ENCODE data around the gene GOSR1. TPM values are rescaled to one million over a fixed set of nuclear protein-coding genes. Genes with fewer than 3 reads are reported as not detected.
"Not testable (repeated sequence)": the region's sequence is repeated elsewhere in the genome, so short reads cannot be mapped to it uniquely, and the experiment has no call there.

GOSR1 gene
- total and polyA plus RNA-seq, 2 experiments from 2014 or later = 24.6 to 30.0 TPM

GRCh38 chr17:30570191-30570590, 93.0 kb downstream of the GOSR1 start:
- Histone ChIP-seq H3K9me3 (ENCODE audit: low read depth) (no peaks in the 10 kb centered on the region), H3K4me1 (ENCODE audit: low read depth) (peaks cover 6% of the 10 kb centered on the region), H3K27me3 (no peaks in the 10 kb centered on the region), H3K4me3 (no peak overlapping the region), H3K36me3 (no peaks in the 10 kb centered on the region), H3K27ac (no peak overlapping the region)
- no peak for TF ChIP-seq CTCF (IDR thresholded peaks at IDR 0.05; ENCODE audit: low read depth, low read length)
- no peak for DNase-seq (ENCODE audit: low read depth in 1 of 2, low spot score in 1 of 2)

GRCh38 chr17:30570596-30571265, 93.5 kb downstream of the GOSR1 start:
- Histone ChIP-seq H3K36me3 (no peaks in the 10 kb centered on the region), H3K27ac (no peak overlapping the region), H3K4me1 (ENCODE audit: low read depth) (peaks cover 6% of the 10 kb centered on the region), H3K4me3 (no peak overlapping the region), H3K27me3 (no peaks in the 10 kb centered on the region), H3K9me3 (ENCODE audit: low read depth) (no peaks in the 10 kb centered on the region)
- no peak for DNase-seq (ENCODE audit: low read depth in 1 of 2, low spot score in 1 of 2)
- TF ChIP-seq CTCF (IDR thresholded peaks at IDR 0.05; ENCODE audit: low read depth, low read length) = no peak

- not testable (repeated sequence) for H3K4me1 ChIP-seq (ENCODE audit: low read depth); DNase-seq (ENCODE audit: low read depth in 1 of 2, low spot score in 1 of 2); H3K36me3 ChIP-seq; H3K4me3 ChIP-seq; H3K27ac ChIP-seq; H3K9me3 ChIP-seq (ENCODE audit: low read depth); H3K27me3 ChIP-seq
These were observed 94.2 kb downstream of the GOSR1 start for GRCh38 chr17:30571404-30571803.

GRCh38 chr17:30571921-30572320, 94.7 kb downstream of the GOSR1 start:
- Histone ChIP-seq H3K27me3 (no peaks in the 10 kb centered on the region), H3K27ac (no peak overlapping the region), H3K36me3 (no peaks in the 10 kb centered on the region), H3K4me3 (no peak overlapping the region), H3K9me3 (ENCODE audit: low read depth) (no peaks in the 10 kb centered on the region), H3K4me1 (ENCODE audit: low read depth) (no peaks in the 10 kb centered on the region)
- DNase-seq (ENCODE audit: low read depth in 1 of 2, low spot score in 1 of 2) = no peak
- TF ChIP-seq CTCF (IDR thresholded peaks at IDR 0.05; ENCODE audit: low read depth, low read length) = no peak

GRCh38 chr17:30572651-30573554, 95.7 kb downstream of the GOSR1 start:
- not testable (repeated sequence) for H3K4me3 ChIP-seq; H3K36me3 ChIP-seq; H3K27me3 ChIP-seq; H3K4me1 ChIP-seq (ENCODE audit: low read depth); H3K27ac ChIP-seq; DNase-seq (ENCODE audit: low read depth in 1 of 2, low spot score in 1 of 2); H3K9me3 ChIP-seq (ENCODE audit: low read depth)

GRCh38 chr17:30573603-30574175, 96.5 kb downstream of the GOSR1 start:
- H3K9me3 ChIP-seq (ENCODE audit: low read depth) = no peaks in the 10 kb centered on the region
- H3K27me3 ChIP-seq = no peaks in the 10 kb centered on the region
- TF ChIP-seq CTCF (IDR thresholded peaks at IDR 0.05; ENCODE audit: low read depth, low read length) = no peak
- H3K4me1 ChIP-seq (ENCODE audit: low read depth) = no peaks in the 10 kb centered on the region
- H3K4me3 ChIP-seq = no peak overlapping the region
- no peaks in the 10 kb centered on the region for H3K36me3 ChIP-seq
- H3K27ac ChIP-seq = no peak overlapping the region
- DNase-seq (ENCODE audit: low read depth in 1 of 2, low spot score in 1 of 2) = no peak

GRCh38 chr17:30574309-30574708, 97.1 kb downstream of the GOSR1 start:
- H3K9me3 ChIP-seq (ENCODE audit: low read depth); H3K4me3 ChIP-seq; H3K27me3 ChIP-seq; H3K4me1 ChIP-seq (ENCODE audit: low read depth); DNase-seq (ENCODE audit: low read depth in 1 of 2, low spot score in 1 of 2); H3K36me3 ChIP-seq; H3K27ac ChIP-seq: not testable (repeated sequence)

- DNase-seq (ENCODE audit: low read depth in 1 of 2, low spot score in 1 of 2); H3K4me1 ChIP-seq (ENCODE audit: low read depth); H3K9me3 ChIP-seq (ENCODE audit: low read depth); H3K4me3 ChIP-seq; H3K36me3 ChIP-seq; H3K27me3 ChIP-seq; H3K27ac ChIP-seq: not testable (repeated sequence)
These were observed 97.6 kb downstream of the GOSR1 start for GRCh38 chr17:30574806-30575205.

GRCh38 chr17:30575648-30576325, 98.6 kb downstream of the GOSR1 start:
- not testable (repeated sequence) for H3K27ac ChIP-seq; H3K4me1 ChIP-seq (ENCODE audit: low read depth); H3K36me3 ChIP-seq; H3K4me3 ChIP-seq; DNase-seq (ENCODE audit: low read depth in 1 of 2, low spot score in 1 of 2); H3K27me3 ChIP-seq; H3K9me3 ChIP-seq (ENCODE audit: low read depth)

All from cardiac muscle cell (in vitro differentiated cells and primary cell).